NCI-H1092 treated with DMSO at 0.1 percent for 48 hours (cell line): ENCODE results near the gene SMIM22.

ENCODE experiments used
- DNase-seq: peaks from one replicate; lab custom pipeline; 2025; lab: John Stamatoyannopoulos, UW

SMIM22 gene

DNA sequence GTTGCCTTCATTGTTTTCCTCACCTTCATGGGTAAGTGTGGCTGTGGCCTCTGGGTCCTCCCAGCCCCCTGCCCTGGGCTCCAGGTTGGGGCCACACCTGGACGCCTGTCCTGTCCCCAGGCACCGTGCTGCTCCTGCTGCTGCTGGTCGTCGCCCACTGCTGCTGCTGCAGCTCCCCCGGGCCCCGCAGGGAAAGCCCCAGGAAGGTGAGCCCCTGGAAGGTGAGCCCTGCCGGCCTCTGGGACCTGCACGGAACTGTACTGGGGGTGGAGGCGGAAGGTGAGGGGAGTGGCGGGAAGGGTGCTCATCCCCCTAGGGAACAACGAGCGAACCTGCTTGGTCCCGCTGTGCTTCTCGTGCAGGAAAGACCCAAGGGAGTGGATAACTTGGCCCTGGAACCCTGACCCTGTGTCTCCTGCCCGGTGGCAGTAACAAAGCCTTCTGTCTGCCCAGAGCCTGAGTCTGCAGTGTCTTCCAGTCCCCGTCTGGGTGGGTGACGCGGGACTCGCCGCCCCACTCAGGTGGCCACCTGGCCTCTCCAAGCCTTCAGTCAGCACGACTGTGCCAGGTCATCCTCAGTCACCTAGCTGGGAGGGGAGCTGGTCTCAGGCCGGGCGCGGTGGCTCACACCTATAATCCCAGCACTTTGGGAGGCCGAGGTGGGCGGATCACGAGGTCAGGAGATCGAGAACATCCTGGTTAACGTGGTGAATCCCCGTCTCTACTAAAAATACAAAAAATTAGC is 831 bp downstream of the SMIM22 start:
- no peak for DNase-seq

DNA sequence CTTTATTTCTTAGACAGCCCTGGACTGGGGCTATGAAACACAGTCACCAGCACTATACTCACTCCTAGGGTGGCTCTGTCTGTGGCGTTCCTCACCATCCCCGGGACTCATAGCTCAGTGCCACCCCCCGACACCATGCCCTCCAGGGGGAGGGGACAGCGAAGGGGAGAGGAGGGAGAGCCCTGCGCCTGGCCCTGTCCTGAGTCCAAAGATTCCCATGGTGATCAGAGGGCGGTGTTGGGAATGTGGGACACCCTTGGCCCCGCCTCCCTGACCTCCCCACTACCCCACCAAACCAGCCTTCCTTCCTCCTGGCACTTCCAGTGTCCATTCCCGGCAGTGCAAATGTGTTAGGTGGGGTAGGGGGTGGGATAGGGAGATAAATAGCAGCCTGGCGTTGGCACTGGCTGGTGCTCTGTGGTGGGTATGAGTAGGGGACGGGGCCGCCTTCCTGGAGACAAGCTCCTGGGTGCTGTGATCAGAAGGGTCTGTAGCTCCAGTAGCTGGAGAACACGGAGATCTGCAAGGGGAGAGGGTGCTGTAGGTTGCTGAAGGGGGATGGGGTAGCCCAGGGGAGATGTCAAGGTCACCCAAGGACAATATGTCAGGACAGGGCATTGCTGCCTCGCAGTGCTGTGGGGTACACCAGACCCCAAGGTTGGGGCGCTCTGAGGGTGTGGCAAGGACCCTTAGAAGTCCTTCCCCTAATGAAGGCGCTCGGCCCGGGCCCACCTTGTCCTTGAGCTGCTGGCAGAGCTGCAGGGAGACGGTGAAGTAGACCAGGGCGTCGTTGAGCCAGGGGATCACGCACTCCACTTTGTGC is 2.0 kb downstream of the SMIM22 start:
- DNase-seq = no peak

DNA sequence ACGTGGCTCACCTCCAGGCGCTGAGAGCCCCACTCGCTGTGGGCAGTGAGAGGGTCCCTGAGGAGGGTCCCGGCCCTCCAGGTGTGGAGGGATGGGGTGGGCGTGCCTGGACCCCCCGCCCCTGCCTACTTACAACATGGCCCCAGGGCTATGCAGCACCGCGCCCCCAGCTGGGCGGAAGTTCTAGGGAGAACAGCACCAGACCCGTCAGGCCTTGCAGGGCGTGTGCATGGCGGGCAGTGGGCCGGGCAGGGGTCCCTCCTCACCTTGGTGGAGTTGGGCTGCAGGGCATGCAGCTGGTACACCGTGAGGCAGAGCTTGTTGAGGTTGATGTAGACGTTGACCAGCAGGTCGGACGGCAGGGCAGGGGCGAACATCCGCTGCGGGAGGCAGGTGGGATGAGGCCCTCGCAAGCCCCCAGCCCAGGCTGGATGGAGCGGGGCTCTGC is 2.7 kb downstream of the SMIM22 start:
- DNase-seq = no peak

DNA sequence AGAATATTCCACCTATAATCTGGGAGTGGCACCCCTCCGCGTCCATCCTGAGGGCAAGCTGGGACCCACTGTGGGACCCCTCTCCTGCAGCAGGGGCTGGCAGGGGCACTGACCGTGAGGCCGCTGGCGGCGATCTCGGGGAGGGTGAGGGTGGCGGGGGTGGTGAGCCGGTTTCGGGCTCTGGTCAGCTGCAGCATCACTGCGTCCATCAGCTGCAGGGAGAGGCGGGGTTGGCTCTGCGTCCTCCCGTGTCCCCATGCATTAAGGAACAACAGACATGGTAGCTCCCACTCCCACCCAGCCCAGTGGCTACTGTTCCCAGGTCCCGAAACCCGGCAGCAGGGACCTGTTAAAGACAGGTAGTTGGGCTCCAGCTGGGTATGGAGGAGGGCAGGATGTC is 3.3 kb downstream of the SMIM22 start:
- no peak for DNase-seq

DNA sequence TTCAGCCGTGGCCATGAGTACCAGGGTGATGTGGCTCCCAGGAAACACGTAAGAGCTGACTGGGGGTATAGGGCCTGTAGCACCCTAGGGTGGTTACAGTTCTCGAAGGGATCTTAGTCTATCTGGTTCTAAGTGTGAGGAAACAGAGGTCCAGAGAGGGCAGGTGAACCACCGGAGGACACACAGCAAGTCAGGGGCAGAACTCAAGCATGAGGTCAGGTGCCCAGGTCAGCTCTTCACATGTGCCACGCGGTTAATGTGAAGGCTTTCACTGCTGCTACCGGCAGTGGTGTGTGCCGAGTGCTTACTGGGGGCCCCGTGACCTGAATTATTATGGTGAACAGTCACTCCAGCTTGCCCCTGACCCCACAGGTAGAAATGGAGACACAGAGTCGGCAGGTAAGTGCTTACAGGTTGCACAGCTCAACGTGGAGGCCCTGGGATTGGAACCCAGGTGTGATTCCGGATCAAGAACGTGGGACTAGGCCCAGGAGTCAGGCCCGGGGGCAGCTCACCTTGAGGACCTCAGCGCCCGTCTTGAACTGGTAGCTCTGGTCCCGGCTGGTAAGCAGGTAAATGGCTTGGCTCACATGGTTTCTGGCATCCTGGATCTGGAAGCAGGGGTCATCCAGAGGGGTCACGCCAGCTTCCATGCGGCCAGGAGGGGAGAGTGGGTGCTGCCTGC is 4.1 kb downstream of the SMIM22 start:
- no peak for DNase-seq

DNA sequence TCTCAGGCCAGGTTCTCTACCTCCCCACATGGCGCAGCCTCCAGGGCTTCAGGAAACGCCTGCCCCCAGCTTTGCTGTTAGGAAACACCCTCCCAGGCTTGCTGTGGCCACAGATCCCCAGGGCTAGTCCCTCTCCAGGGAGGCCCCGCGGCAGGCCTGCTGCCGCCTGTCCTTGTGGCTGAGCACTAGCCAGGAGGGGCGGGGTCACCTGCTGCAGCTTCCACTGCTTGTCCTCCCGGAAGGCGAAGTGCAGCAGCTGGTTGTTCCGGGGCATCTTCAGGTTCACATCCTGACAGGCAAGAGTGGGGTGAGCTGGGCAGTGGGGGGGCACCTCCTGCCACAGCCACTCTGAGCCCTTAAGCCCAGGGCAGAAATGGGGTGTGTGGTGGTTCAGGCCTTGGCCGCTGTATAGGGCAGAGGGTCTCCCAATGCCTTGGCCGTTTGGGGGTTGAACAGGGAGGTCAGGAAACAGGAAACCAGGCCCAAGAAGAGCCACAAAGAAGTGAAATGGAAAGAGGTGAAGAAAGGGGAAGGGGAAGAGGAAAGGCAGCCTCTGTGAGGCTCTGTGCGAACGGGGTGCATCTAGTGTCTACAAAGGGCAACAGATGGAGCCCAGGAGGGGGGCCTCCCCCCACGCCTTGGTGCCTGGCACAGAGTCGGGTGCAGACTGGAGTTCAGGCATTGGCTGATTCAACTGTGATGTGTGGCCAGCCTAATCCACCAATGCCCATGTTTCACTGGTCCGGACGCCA is 5.3 kb downstream of the SMIM22 start:
- DNase-seq = no peak

DNA sequence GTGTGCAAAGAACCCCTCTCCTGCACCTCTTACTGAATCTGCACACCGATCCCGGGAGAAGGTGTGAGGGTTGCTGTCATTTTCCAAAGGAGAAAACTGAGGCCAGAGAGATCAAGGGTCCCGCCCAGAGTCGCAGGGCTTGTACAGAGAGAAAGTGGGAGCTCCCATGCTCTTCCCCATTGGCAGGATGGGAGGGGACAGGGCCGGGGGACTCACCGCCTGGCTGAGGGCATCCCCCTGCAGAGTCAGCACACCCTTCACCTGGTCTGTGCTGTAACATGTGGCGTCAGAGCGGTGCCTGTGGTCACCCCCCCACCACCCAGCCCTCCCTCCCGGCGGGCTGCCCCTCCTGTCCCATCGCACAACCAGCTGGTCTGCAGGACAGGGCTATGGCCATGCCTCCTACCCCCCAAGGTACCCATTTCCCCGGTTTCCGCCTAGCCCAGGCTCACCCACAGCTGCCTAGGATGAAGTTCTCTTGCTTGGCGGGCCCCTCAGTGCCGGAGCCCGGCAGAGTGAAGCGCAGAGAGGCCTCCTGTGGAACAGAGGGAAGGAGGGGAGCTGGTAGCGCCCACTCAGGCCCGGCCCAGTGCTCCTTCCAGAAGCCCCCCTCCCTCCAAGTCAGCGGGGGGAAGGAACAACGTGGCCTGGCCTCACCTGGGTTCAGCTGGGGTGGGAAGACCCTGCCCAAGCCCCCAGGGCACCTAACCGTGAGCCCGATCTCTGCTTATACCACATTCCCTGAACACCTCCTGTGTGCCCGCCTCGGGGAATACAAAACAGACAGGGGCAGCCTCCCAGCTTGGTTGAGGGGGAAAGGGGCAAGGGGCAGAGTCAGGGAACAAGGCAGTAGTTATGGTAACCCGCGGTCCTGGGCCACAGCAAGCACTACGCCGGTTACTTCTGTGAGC is 6.1 kb downstream of the SMIM22 start:
- no peak for DNase-seq

DNA sequence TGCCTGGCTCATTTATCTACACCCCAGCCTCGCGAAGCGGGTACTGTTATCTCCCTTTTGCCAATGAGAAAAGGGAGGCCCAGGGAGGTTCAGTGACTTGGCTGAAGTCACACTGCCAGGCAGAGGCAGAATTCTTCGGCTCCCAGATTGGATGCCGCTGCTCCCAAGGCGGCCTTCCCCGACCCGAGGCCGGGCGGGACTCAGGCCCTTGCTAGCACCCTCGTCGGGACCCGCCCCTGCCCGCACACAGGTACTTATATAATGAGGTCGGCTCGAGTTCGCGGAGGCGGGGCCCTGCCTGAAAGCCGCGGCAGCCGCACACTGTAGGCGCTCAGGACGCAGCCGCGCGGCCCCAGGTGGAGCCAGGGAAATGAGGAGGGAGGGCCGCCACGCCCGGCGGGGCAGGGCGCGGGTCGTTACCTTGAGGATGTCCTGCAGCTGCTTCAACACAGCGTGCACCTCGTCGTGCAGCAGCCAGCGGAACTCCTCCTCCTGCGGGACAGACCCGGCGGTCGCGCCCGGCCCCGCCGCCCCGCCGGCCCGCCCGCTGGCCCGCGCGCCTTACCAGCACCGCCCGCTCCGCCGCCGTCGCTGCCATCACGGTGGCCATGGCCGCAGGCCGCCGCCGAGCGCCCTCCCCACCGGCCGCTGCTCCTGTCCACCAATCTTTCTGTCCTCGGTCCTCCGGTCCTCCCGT is 6.9 kb downstream of the SMIM22 start, which contains the start of gene ROGDI:
Gene ROGDI, minus strand, starts transcription at position 672 of the 697 bp plus-strand sequence. Its CDS starts 62 bp downstream, at position 610.
- DNase-seq = peak; percentile 73

DNA sequence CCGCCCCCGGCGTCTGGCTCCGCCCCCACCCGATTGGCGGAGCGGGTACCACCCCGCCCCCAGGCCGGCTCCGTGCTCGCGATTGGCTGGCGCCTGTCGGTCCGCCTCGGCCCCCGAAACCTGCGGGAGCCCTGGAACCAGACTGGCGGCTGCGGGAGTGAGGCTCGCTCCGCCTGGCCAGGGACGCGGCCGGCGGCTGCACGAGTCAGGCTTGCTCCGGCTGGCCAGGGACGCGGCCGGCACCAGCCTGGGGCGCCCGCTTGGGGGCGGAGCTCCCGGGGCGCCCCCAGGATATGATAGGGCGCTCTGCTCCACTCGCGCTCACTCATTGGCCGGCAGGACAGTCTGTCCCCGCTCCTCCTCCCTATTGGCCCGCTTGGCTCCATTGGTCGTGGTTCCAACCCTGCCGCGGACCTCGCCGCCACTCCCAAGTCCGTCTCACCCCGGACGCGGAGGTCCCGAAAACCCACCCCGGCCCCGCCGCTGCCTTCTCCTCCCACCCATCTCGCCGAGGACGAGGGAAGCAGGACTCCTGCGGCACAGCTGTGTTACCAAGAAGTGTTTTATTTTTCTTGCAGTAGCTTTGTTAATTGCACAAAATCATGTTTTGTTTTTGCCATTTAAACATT is 7.6 kb downstream of the SMIM22 start:
- peak; percentile 90 for DNase-seq

DNA sequence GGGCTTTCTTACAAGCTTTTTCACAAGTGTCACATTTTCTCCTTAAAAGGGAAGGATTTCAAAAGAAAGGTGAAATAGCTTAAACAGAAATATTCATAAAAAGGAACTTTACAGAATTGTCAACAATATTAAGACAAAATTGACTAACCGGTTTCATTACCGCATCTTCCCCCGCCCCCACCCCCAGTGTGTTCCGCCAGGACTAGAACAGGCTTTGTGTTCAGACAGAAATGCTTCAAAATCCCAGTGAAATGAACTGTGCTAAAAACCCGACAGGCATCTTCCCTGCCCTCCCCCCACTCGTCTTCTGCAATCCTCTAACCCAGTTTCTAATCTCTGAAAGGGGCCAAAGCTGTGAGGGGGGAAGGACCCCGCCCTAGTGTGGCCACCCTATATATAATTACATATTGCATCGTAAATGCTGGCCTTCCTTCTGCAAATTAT is 8.3 kb downstream of the SMIM22 start:
- no peak for DNase-seq

DNA sequence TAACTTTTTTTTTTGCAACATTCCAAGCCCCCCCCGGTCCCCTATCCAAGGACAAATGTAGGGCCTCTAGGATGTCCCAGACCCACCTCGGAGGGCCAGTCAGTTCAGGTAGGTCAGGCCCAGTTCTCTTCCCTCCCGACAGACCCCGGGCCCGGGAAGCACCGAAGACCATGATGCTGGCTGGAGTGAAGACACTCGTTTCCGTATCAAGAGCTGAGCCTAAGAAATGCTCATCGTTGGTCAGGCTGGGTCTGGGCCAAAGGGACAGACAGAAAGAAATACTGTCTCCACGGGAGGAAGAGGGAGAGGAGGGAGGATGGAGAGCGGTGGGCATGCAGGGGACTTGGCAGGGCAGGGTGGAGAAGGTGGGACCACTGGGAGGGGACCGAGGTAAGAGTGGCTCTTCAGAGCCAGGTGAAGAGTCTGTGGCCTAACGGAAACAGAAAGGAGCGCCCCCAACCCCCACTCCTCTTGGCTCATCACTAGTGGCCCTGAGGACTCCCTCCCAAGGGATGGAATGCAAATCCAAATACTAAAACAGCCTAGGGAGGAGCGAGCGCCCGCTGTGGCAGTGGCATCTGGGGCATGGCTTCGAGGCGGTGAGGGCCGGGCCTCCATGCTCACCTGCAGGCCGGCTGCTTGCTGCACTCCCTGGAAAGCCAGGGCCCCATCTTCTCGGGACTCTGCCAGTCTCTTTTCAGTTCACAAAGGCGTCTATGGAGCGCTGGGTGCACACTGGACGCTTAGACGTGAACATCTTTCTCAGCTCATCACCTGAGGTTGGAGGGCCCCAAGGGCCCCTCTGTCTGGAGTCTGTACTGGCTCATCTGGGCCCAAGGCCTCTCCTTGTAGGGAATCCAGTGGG is 9.0 kb downstream of the SMIM22 start:
- no peak for DNase-seq

DNA sequence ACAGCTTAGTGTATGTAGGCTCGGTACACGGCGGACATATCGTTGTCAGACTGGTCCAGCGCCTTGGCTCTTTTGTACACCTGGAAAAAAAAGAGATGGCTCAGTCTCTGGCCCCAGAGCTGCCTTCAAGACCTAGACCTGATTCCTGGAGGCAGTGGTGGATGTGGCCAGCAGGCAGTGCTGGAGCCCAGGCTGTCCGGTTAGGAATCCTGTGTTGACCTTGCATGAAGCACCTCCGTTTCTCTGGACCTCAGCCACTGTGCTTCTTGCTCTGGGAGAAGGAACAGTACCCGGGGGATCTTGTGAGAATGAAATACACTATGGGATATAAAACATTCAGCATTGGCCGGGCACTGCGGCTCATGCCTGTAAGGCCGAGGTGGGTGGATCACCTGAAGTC is 10.1 kb downstream of the SMIM22 start:
- no peak for DNase-seq

DNA sequence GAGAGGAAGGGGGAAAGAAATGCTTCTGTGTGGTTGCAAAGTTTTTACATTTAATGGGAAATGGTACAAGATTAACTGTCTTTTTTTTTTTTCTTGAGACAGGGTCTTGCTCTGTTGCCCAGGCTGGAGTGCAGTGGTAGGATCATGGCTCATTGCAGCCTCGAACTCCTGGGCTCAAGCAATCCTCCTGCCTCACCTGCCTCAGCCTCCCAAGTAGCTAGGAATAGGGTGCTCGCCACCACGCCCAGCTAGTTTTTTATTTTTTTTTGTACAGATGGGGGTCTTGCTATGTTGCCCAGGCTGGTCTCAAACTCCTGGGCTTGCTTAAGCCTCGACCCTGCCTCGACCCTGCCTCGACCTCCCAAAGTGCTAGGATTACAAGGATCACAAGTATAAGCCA is 11.1 kb downstream of the SMIM22 start:
- no peak for DNase-seq

DNA sequence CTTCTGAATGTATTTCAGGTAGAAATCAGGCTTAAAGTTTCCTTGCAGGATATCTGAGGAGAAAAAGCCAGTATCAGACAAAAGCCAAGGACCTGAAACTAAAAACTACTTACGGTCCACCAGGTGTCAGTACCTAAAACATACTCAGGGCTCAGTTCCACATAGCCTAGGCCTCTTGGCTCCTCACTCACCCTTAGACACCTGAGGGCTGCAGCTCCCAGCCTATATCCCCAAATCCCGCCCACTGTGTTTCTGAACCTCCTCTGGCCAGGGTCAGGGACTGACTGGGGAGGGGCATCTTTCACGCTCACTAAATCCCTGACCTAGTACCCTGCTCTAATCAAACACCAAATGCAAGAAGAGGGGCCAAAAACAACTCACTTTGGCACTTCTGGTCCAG is 16.1 kb downstream of the SMIM22 start:
- no peak for DNase-seq

DNA sequence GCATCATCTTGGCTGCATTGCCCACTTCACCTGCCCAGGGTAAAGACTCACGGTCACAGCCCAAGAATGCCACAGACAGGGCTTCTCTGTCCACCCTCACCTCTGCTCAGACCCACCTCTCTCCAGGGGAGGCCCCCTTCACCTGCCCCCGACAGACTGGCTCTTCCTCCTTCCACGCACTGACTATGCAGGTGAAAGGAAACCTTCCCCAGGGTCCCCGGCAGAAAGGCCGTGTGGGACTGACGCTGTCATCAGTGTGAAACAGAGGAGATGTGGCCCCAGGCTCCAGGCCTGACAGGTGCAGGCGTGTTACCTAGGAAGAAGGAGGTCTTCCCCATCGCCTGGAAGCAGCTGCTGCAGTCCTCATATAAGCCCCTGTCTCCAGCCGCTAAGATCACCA is 16.6 kb downstream of the SMIM22 start:
- DNase-seq = no peak

DNA sequence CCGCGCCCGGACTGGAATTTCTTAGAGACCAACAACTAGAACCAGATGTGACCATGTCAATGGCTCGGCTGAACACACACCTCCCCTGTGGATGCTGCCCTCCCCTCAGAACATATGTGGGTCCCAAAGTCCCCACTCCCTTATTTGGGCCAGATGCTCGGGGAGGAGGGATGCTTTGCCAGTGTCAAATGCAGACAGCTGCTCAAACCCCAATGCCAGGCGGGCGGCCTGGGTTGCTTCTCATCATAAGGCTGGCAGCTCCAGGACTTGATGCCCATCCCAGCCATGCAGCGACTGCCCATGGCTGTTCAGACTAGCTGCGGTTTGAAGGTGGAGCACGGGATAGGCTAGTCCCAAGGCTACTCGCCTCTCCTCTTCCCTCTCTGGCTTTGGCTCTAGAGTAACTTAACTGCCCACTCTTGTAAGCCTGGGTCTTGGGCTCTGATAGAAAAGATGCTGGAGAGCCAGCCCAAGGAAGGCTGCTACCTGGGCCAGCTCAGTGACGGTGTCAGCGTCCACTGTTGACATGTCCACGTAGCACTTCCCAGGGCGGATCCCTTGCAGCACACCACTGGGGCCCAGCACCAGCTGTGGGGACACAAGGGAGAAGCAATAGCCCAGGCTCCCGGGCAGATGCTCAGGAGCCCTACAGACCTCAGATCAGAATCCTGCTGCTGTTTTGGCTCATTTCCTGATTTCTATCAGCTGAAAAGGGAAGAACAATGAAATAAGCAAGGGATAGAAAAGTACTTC is 18.3 kb downstream of the SMIM22 start:
- DNase-seq = no peak

DNA sequence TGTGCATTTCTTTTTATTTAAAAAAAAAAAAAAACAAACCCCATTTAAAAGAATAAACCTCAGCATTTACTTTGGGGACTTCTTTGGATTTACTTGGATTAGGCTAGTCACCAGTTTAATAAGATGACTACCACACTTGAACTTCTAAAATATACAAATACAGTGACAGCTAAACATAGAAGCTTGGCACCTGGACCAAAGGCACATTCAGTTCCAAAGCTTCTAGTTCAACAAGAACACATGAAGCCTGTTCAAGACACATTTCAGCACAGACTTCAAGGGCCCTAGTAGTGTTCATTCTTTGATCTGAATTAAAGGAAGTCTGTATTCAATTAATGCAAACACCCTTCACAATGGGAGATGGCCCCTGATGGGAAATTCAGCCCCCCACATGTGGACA is 18.9 kb downstream of the SMIM22 start:
- no peak for DNase-seq
